CD1c-positive myeloid dendritic cell (primary cell): ENCODE results near the gene FLNA.
"Not testable (repeated sequence)": the region's sequence is repeated elsewhere in the genome, so short reads cannot be mapped to it uniquely, and the experiment has no call there.

Source experiments
- DNase-seq: peaks from one replicate; pipeline ENCODE4 v3.0.0-alpha.2; 2016; ENCODE audit errors: extremely low spot score

Gene FLNA

DNA sequence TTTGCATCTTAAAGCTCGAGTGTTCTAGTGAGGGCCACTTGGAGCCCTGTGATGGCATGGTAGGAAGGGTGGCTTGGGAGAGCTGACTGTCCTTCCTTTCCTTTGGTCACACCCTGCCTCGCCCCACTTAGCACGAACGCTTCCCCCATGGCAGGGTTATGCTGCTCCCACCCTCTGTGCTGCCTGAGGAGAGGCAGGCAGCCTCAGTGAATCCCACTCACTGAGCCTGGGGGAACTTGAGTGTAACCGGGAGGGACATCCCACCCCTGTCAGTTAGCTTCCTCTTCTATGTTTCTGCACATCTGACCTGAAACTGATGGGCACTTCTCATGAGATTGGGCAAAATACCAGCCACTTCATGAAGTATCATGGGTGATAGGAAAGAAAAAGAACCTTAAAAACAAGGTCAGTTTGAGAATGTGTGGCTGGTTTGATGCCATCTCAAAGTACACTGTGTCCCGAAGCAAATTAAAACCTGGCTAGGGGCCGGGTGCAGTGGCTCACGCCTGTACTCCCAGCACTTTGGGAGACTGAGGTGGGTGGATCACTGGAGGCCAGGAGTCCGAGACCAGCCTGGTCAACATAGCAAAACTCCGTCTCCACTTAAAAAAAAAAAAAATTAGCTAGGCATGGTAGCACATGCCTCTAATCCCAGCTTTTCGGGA, 68.8 kb downstream of the FLNA start:
- DNase-seq = peak; percentile 50

DNA sequence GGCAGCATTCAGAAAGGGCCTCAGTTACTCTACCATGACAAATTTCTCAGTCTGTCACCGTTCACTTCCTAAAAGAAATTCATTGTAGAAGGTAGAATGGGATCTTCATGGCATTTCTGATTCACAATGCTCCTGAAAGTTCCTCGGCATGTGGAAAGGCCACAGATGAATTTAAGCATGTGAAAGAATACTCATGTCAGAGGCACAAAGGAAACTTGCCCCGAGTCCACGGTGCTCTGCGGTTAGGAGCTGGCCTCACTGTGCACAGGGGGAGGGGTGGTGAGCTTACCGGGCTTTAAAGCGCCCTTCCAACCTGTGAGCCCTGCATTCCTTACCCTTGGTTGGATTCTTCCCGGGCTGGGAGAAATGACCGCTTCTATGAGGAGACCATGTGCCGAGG, 69.6 kb downstream of the FLNA start:
- DNase-seq = no peak

DNA sequence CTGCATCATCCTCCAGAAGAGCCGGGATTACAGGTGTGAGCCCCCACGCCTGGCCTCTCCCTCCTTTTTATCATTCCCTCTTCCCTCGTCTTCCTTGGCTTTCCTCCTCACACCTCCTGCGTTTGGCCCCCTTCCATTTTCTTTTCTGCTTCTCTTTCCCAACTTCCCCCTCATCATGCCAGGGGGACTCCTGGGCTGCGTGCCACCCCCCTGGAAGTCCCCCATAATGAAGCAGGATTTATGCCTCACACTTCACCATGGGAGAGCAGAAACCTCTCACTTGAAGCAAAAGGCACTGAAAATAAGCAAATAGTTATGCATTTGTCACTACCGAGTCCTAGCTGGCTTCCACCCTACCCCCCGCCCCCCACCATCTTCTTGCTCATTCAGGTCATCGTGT, 71.0 kb downstream of the FLNA start:
- no peak for DNase-seq

DNA sequence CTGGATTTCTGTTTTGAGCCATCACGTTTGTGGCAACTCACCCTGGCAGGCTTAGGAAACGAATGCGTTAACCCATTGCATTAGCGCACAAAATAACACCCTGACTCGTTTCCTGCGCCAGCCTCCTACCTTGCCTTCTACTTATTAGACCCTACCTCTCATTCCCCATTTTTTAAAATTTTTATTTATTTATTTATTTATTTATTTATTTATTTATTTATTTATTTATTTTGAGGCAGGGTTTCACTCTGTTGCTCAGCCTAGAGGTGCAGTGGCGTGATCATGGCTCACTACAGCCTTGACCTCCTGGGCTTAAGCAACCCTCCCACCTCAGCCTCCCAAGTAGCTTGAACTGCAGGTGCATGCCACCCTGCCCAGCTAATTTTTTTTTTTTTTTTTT, 71.4 kb downstream of the FLNA start:
- DNase-seq = not testable (repeated sequence)

DNA sequence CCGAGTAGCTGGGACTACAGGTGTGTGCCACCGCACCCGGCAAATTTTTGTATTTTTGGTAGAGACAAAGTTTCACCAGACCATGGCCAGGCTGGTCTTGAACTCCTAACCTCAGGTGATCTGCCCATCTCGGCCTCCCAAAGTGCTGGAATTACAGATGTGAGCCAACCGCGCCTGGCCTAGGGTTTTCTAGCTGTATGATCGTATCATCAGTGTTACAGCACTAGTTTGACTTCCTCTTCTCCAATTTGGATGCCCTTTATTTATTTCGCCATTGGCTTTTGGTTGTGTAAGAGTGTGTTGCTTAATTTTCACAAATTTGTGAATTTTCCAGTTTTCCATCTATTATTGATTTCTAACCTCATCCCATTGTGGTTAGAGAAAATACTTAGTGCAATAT, 73.6 kb downstream of the FLNA start:
- peak; percentile 64 for DNase-seq
